HepG2 (cell line): Measurements from ENCODE around the gene TMC2. TPM values are rescaled to one million over a fixed set of nuclear protein-coding genes. Genes with fewer than 3 reads are reported as not detected.

Experiments used
- ATAC-seq: fragments of 200-7000 bp; cut with Tn5 transposase; 3 replicates; pipeline ENCODE4 v1.9.1; 2020; ENCODE audit warnings: mild to moderate bottlenecking, moderate library complexity
- BruUV-seq: library from RNA; stranded (reverse); fragments of 400-500 nt; replicated peaks from 2 replicates; lab custom pipeline; 2021; lab: Mats Ljungman, UMichigan
- CTCF ChIA-PET: fragments of 300-600 bp; formaldehyde crosslinking; extraction: SDS; loops from one replicate; lab custom pipeline; 2021; ENCODE audit warnings: low total read pairs, inconsistent platforms, low intra/inter-chr PET ratio; lab: Yijun Ruan, JAX
- POLR2A ChIA-PET: fragments of 350-600 bp; sonication (Branson Sonifier 250); formaldehyde crosslinking; loops from one replicate; lab custom pipeline; 2020; ENCODE audit warnings: antibody characterized with exemption, inconsistent platforms; lab: Yijun Ruan, JAX
- DNase-seq: peaks from one replicate; pipeline ENCODE4 v3.0.0-alpha.2; 2015; ENCODE audit warnings: low spot score
- FAIRE-seq: peaks from 3 replicates; lab custom pipeline; 2011; peaks lifted over from hg19 to GRCh38; lab: Jason Lieb, UNC
- H2AFZ ChIP-seq: one replicate; pipeline ENCODE4 v1.6.1; 2011; ENCODE audit warnings: low read length, inconsistent platforms
- H3K27ac ChIP-seq: fragments of 300-600 bp; 3 replicates; pipeline ENCODE4 v1.8.0; 2011; ENCODE audit warnings: mixed run types, mild to moderate bottlenecking, mixed read lengths, low read length, inconsistent platforms; ENCODE audit not compliant: insufficient read depth; ENCODE audit errors: extremely low read length
- H3K27me3 ChIP-seq, 2 experiments: fragments of 200-600 bp in 1 of 2; 2 replicates in 1 of 2; 3 replicates in 1 of 2; pipeline versions ENCODE4 v1.6.0 to v1.8.0; 2011; ENCODE audit warnings: low read length in 2 of 2, mild to moderate bottlenecking in 2 of 2, moderate library complexity in 2 of 2, inconsistent platforms in 1 of 2; ENCODE audit not compliant: insufficient read depth in 2 of 2, control insufficient read depth in 1 of 2
- H3K36me3 ChIP-seq, 2 experiments: fragments of 200-600 bp in 1 of 2; replicated peaks in 1 of 2; 2 replicates in 1 of 2; 3 replicates in 1 of 2; pipeline versions ENCODE4 v1.5.1 to v1.8.0; 2011; ENCODE audit warnings: low read length in 2 of 2, inconsistent platforms in 1 of 2; ENCODE audit not compliant: insufficient read depth in 2 of 2, control insufficient read depth in 1 of 2
- H3K4me1 ChIP-seq: 2 replicates; pipeline ENCODE4 v1.5.1; 2012; ENCODE audit warnings: low read length, inconsistent platforms; ENCODE audit not compliant: insufficient read depth
- H3K4me2 ChIP-seq: 2 replicates; pipeline ENCODE4 v1.6.0; 2011; ENCODE audit warnings: low read depth, low read length, inconsistent platforms
- H3K4me3 ChIP-seq, 3 experiments: fragments of 200-600 bp in 1 of 3; sonication (generic), shearing (Covaris generic) in 1 of 3; replicated peaks in 1 of 3; 2 replicates each; pipeline ENCODE4 v1.5.1; 2011 to 2016; ENCODE audit warnings: low read length in 3 of 3, inconsistent platforms in 2 of 3, low read depth in 2 of 3, mild to moderate bottlenecking in 2 of 3, control low read depth in 1 of 3, mixed read lengths in 1 of 3; ENCODE audit not compliant: insufficient read depth in 1 of 3
- H3K79me2 ChIP-seq: one replicate; pipeline ENCODE4 v1.6.1; 2011; ENCODE audit warnings: low read length, inconsistent platforms; ENCODE audit not compliant: insufficient read depth
- H3K9ac ChIP-seq: 2 replicates; pipeline ENCODE4 v1.6.0; 2011; ENCODE audit warnings: mild to moderate bottlenecking, low read depth, low read length, inconsistent platforms; ENCODE audit not compliant: insufficient read depth
- H3K9me3 ChIP-seq: 2 replicates; pipeline ENCODE4 v1.5.1; 2012; ENCODE audit warnings: mild to moderate bottlenecking, low read length
- H4K20me1 ChIP-seq: 2 replicates; pipeline ENCODE4 v1.6.0; 2011; ENCODE audit warnings: inconsistent platforms, mild to moderate bottlenecking, low read length, moderate library complexity; ENCODE audit not compliant: insufficient read depth
- KLF12 ChIP-seq: sonication (generic); formaldehyde crosslinking; IDR thresholded peaks from 2 replicates; pipeline ENCODE4 v1.4.0; 2020; ENCODE audit warnings: missing genetic modification reagents, borderline replicate concordance
- KLF6 ChIP-seq: IDR thresholded peaks from 2 replicates; pipeline ENCODE4 v1.8.0; 2016; ENCODE audit warnings: missing biosample characterization, missing genetic modification reagents
- MED8 ChIP-seq: sonication (generic); formaldehyde crosslinking; IDR thresholded peaks from 2 replicates; pipeline ENCODE4 v1.8.1; 2023; ENCODE audit warnings: mild to moderate bottlenecking, missing genetic modification reagents; ENCODE audit not compliant: insufficient replicate concordance
- POGZ ChIP-seq: sonication (generic); formaldehyde crosslinking; IDR thresholded peaks from 2 replicates; pipeline ENCODE4 v1.4.0; 2020; ENCODE audit warnings: mild to moderate bottlenecking, missing genetic modification reagents
- SP1 ChIP-seq, 2 experiments: fragments of 450-650 bp in 1 of 2; sonication (generic) in 1 of 2; formaldehyde crosslinking in 1 of 2; IDR thresholded peaks; 2 replicates each; pipeline versions ENCODE4 v1.4.0 to v1.6.1; 2016 to 2020; ENCODE audit warnings: missing genetic modification reagents in 1 of 2
- SRSF4 ChIP-seq: fragments of 200-400 bp; formaldehyde crosslinking; IDR thresholded peaks from one replicate; pipeline ENCODE4 v1.6.1; 2018; ENCODE audit warnings: mild to moderate bottlenecking, low read depth, low read length, moderate library complexity; ENCODE audit not compliant: poor library complexity, severe bottlenecking
- U2AF1 ChIP-seq: fragments of 200-400 bp; formaldehyde crosslinking; optimal IDR thresholded peaks from 2 replicates; pipeline ENCODE3; 2017; ENCODE audit warnings: mild to moderate bottlenecking, low read depth, low read length
- ZNF17 ChIP-seq: sonication (generic); formaldehyde crosslinking; IDR thresholded peaks from 2 replicates; pipeline ENCODE4 v1.5.0; 2020; ENCODE audit warnings: mild to moderate bottlenecking, missing genetic modification reagents
- ZNF264 ChIP-seq: sonication (generic); formaldehyde crosslinking; IDR thresholded peaks from 2 replicates; pipeline ENCODE4 v1.4.0; 2020; ENCODE audit warnings: missing genetic modification reagents
- ZNF547 ChIP-seq: sonication (generic); formaldehyde crosslinking; IDR thresholded peaks from 2 replicates; pipeline ENCODE4 v1.5.1; 2020; ENCODE audit warnings: mild to moderate bottlenecking, missing genetic modification reagents
- ZNF672 ChIP-seq: sonication (generic); formaldehyde crosslinking; IDR thresholded peaks from 2 replicates; pipeline ENCODE4 v1.8.1; 2022; ENCODE audit warnings: missing genetic modification reagents
- WGBS: methylation state at CpG from one replicate; pipeline ENCODE4 v1.1.6; 2017; ENCODE audit warnings: low lambda C conversion rate; 5-methylcytosine and 5-hydroxymethylcytosine counted together
- in situ Hi-C: cut with HindIII; loops from 2 replicates; pipeline ENCODE4 v1.10.0; 2017; ENCODE audit warnings: low pct_unique_long_range_greater_than_20kb; ENCODE audit not compliant: extremely low pct_ligation_motif_present
- intact Hi-C: fragments of 100-400 bp; cut with micrococcal nuclease; formaldehyde crosslinking; loops from one replicate; pipeline ENCODE4 v1.10.0; 2022; ENCODE audit not compliant: unreplicated experiment
- polyA plus RNA-seq, 8 experiments: library from polyadenylated mRNA; depleted of rRNA in 3 of 8; stranded (reverse) in 7 of 8; unstranded in 1 of 8; fragments of >200 nt; fragmentation: Illumina TruSeq in 4 of 8; extraction: Trizol in 4 of 8; gene quantifications; 2 replicates each; pipeline versions ENCODE4 v1.2.1 to v1.2.3, GENCODE V29; 2011 to 2016; ENCODE audit warnings: low read depth in 4 of 8, missing spikeins in 1 of 8, mixed read lengths in 1 of 8; ENCODE audit not compliant: insufficient read depth in 1 of 8
- total RNA-seq, 5 experiments: library from RNA; depleted of rRNA; stranded (reverse); fragments of >200 nt; fragmentation: Illumina TruSeq; extraction: Trizol; gene quantifications; 2 replicates each; pipeline ENCODE4 v1.2.3, GENCODE V29; 2016; ENCODE audit warnings: low read depth in 1 of 5
- TF ChIP-seq, protein P1 (sequence below): sonication (generic); formaldehyde crosslinking; IDR thresholded peaks from 2 replicates; pipeline ENCODE4 v1.4.0; 2020; ENCODE audit warnings: missing genetic modification reagents
- TF ChIP-seq, protein P2 (sequence below): sonication (generic); formaldehyde crosslinking; IDR thresholded peaks from 2 replicates; pipeline ENCODE4 v1.5.0; 2020; ENCODE audit warnings: missing genetic modification reagents

TMC2 gene
- total and polyA plus RNA-seq, 2 of the 13 experiments (the other 11 are each of a cell fraction or from before 2014, with no cell fraction given): not detected

DNA sequence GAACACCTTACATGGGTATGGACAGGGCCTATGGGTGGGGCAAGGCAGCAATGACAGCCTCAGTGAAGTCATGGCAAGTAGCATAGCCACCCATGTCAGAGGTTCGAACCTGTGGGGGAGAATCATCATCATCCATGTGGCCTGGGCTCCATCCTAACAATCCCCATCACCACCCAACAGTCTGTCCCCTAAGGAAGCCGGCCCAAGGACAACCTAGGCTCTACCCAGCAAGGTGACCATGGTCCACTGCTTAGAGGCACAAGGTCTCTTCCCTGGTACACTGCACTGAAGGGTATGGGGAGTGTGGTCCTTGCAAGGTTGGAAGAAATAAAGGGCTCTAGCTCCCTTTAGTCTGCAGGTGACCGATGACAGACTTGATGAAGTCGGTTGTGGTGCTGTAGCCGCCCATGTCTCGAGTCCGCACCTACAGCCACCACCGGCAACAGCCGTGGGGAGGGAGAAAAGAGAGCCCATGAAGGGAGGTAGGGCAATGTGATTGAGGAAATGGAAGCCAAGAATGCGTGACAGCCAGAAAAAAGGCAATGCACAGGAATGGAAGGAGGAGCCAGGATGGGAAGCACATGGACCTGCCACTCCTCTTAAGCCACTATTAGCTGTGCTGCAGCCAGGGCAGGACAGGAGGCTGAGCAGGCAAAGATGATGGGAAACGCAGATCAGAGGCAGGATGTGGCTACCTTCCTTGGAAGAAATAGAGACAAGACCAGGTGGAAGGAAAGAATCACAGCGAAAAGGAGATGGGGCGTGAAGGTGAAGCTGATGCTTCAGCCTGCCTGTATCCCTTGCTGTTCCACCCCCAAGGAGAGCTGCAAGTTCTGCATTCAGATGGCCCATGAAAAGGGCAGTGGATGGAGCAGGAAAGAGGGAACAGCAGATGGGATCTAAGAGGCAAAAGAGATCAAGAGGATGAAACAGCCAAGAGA is 122.3 kb downstream of the TMC2 start:
- no peaks in the 10 kb centered on the region for H3K9me3 ChIP-seq
- peaks cover 35% of the 10 kb centered on the region for H3K79me2 ChIP-seq
- peaks cover 46% of the 10 kb centered on the region for H4K20me1 ChIP-seq
- H3K27me3 ChIP-seq: no peaks in the 10 kb centered on the region; a peak in 1 of 5 replicates
- FAIRE-seq: no peak
- BruUV-seq: no TSS peak
- 91% methylated on average over 13 of the region's 13 CpGs for WGBS
- no peak overlapping the region for H3K4me3 ChIP-seq
- peaks cover 53 to 85% of the 10 kb centered on the region in 2 experiments for H3K36me3 ChIP-seq
- peak; percentile 47 for ATAC-seq
- in situ Hi-C loops (no loop called here), intact Hi-C loops (no loop called here)
- peaks cover 50% of the 10 kb centered on the region for H3K4me1 ChIP-seq
- no peak overlapping the region for H3K9ac ChIP-seq
- peak; percentile 40 for DNase-seq
- H3K27ac ChIP-seq: no peak overlapping the region
- POLR2A ChIA-PET: no interaction called here
- no peak overlapping the region for H3K4me2 ChIP-seq
- CTCF ChIA-PET: no interaction called here
- no peak overlapping the region for H2AFZ ChIP-seq
- TF ChIP-seq SRSF4 (no peak), ZNF17 (CRISPR knock-in tag) (no peak), POGZ (CRISPR knock-in tag) (no peak), ZNF264 (no peak), ZNF547 (CRISPR knock-in tag) (0 out of 2 replicates have a peak, but pooled peaks have one; percentile 49), U2AF1 (no peak), KLF6 (CRISPR knock-in tag) (no peak), SP1 (IDR thresholded peaks at IDR 0.05) (no peak), SP1 (CRISPR knock-in tag; IDR thresholded peaks at IDR 0.05) (no peak), MED8 (CRISPR knock-in tag) (no peak), KLF12 (CRISPR knock-in tag) (no peak), ZNF672 (CRISPR knock-in tag) (no peak)
- TF ChIP-seq, protein P1, sequence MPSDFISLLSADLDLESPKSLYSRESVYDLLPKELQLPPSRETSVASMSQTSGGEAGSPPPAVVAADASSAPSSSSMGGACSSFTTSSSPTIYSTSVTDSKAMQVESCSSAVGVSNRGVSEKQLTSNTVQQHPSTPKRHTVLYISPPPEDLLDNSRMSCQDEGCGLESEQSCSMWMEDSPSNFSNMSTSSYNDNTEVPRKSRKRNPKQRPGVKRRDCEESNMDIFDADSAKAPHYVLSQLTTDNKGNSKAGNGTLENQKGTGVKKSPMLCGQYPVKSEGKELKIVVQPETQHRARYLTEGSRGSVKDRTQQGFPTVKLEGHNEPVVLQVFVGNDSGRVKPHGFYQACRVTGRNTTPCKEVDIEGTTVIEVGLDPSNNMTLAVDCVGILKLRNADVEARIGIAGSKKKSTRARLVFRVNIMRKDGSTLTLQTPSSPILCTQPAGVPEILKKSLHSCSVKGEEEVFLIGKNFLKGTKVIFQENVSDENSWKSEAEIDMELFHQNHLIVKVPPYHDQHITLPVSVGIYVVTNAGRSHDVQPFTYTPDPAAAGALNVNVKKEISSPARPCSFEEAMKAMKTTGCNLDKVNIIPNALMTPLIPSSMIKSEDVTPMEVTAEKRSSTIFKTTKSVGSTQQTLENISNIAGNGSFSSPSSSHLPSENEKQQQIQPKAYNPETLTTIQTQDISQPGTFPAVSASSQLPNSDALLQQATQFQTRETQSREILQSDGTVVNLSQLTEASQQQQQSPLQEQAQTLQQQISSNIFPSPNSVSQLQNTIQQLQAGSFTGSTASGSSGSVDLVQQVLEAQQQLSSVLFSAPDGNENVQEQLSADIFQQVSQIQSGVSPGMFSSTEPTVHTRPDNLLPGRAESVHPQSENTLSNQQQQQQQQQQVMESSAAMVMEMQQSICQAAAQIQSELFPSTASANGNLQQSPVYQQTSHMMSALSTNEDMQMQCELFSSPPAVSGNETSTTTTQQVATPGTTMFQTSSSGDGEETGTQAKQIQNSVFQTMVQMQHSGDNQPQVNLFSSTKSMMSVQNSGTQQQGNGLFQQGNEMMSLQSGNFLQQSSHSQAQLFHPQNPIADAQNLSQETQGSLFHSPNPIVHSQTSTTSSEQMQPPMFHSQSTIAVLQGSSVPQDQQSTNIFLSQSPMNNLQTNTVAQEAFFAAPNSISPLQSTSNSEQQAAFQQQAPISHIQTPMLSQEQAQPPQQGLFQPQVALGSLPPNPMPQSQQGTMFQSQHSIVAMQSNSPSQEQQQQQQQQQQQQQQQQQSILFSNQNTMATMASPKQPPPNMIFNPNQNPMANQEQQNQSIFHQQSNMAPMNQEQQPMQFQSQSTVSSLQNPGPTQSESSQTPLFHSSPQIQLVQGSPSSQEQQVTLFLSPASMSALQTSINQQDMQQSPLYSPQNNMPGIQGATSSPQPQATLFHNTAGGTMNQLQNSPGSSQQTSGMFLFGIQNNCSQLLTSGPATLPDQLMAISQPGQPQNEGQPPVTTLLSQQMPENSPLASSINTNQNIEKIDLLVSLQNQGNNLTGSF: no peak
- TF ChIP-seq, protein P2, sequence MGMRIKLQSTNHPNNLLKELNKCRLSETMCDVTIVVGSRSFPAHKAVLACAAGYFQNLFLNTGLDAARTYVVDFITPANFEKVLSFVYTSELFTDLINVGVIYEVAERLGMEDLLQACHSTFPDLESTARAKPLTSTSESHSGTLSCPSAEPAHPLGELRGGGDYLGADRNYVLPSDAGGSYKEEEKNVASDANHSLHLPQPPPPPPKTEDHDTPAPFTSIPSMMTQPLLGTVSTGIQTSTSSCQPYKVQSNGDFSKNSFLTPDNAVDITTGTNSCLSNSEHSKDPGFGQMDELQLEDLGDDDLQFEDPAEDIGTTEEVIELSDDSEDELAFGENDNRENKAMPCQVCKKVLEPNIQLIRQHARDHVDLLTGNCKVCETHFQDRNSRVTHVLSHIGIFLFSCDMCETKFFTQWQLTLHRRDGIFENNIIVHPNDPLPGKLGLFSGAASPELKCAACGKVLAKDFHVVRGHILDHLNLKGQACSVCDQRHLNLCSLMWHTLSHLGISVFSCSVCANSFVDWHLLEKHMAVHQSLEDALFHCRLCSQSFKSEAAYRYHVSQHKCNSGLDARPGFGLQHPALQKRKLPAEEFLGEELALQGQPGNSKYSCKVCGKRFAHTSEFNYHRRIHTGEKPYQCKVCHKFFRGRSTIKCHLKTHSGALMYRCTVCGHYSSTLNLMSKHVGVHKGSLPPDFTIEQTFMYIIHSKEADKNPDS (CRISPR knock-in tag): no peak
